GM19328 (cell line): ENCODE results near the gene PRKAG2.
"Not testable (repeated sequence)": the region's sequence is repeated elsewhere in the genome, so short reads cannot be mapped to it uniquely, and the experiment has no call there.

Experiments used
- ATAC-seq: cut with Tn5 transposase; IDR thresholded peaks from one replicate; pipeline ENCODE4 v1.9.1; 2021; ENCODE audit warnings: mild to moderate bottlenecking, moderate library complexity; ENCODE audit not compliant: unreplicated experiment

Gene PRKAG2

GRCh38 chr7:151601521-151602305 is 275.2 kb downstream of the PRKAG2 start:
- ATAC-seq = no peak

- ATAC-seq = no peak
Measured at GRCh38 chr7:151600331-151600730, 276.6 kb downstream of the PRKAG2 start.

GRCh38 chr7:151599401-151600227 is 277.3 kb downstream of the PRKAG2 start:
- ATAC-seq = no peak

GRCh38 chr7:151597541-151598444 is 279.1 kb downstream of the PRKAG2 start:
- ATAC-seq = no peak

- no peak for ATAC-seq
Measured at GRCh38 chr7:151595702-151596350, 281.1 kb downstream of the PRKAG2 start.

- no peak for ATAC-seq
Measured at GRCh38 chr7:151592868-151593486, 283.9 kb downstream of the PRKAG2 start.

GRCh38 chr7:151592330-151592729 is 284.6 kb downstream of the PRKAG2 start:
- no peak for ATAC-seq

- ATAC-seq = no peak
Measured at GRCh38 chr7:151591866-151592265, 285.0 kb downstream of the PRKAG2 start.

- ATAC-seq = no peak
Measured at GRCh38 chr7:151590850-151591771, 285.8 kb downstream of the PRKAG2 start.

- peak; percentile 86 for ATAC-seq
Measured at GRCh38 chr7:151590071-151590849, 286.7 kb downstream of the PRKAG2 start.

GRCh38 chr7:151588982-151589381 is 287.9 kb downstream of the PRKAG2 start:
- ATAC-seq = no peak

GRCh38 chr7:151586531-151587260 is 290.2 kb downstream of the PRKAG2 start:
- ATAC-seq = no peak

- no peak for ATAC-seq
Measured at GRCh38 chr7:151585744-151586393, 291.0 kb downstream of the PRKAG2 start.

- no peak for ATAC-seq
Measured at GRCh38 chr7:151581741-151582140, 295.2 kb downstream of the PRKAG2 start.

- no peak for ATAC-seq
Measured at GRCh38 chr7:151579644-151580043, 297.3 kb downstream of the PRKAG2 start.

GRCh38 chr7:151575410-151575809 is 301.5 kb downstream of the PRKAG2 start:
- no peak for ATAC-seq

- ATAC-seq = not testable (repeated sequence)
Measured at GRCh38 chr7:151573046-151573445, 303.9 kb downstream of the PRKAG2 start.
